ENCODE measurements around the gene TRPV6.

GRCh38 chr7:142873871-142874270 lies 11.7 kb downstream of the TRPV6 start:
- no peak for TF ChIP-seq CTCF (conservative IDR thresholded peaks at IDR 0.05 in 1 of 2, IDR thresholded peaks at IDR 0.05 in 1 of 2; ENCODE audit: low read depth in 1 of 2, low read length in 2 of 2)
- TF ChIP-seq EZH2 (IDR thresholded peaks at IDR 0.05; ENCODE audit: low read length, missing control alignments): no peak

Data from fibroblast of lung (primary cell).